ENCODE measurements around the gene MRGPRG.
A peak's percentile ranks its signal among the peaks of the same experiment; 100 is the strongest.

Gene MRGPRG

DNA sequence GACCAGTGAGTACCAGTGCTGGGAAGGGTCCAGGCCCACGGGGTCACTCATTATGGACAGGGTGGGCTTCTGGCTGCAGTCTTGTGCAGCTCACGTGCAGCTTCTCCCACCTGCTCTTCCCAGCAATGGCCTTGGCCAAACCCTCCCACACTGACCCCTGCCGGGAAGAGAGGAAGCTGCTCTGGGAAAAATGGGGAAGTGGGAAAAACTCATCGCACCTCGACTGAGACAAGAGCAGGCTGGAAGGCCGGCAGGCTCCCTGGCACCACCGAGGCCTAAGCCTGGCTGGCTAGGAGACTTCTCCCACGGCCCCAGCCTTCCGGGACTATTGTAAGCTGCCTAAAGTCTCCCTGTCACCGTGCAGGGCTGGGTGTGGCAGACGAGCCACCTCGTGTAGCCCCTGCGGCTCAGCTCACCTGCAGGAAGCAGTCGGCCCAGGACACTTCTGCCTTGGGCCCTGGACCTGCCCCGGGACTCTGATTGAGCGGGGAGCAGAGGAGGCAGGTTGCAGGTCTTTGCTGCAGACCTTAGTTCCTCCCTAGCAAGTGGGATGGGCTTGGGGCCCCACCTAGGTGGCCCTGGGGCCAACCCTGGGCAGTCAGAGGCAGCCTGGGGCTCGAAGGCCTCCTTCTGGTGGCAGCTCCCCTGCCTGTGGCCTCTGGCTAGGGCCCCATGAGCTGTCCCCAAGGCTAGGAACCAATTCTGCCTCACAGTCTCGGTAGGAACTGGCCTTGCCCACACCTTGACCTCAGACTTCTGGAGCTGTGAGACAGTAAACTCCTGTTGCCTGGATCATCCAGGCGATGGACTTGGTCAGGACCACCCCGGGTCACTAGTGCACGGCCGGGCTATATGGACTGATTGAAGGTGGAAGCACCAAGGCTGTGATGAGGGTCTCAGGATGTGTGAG, 23.1 kb downstream of the MRGPRG start:
- no peak for DNase-seq (ENCODE audit: low read depth, low spot score)

DNA sequence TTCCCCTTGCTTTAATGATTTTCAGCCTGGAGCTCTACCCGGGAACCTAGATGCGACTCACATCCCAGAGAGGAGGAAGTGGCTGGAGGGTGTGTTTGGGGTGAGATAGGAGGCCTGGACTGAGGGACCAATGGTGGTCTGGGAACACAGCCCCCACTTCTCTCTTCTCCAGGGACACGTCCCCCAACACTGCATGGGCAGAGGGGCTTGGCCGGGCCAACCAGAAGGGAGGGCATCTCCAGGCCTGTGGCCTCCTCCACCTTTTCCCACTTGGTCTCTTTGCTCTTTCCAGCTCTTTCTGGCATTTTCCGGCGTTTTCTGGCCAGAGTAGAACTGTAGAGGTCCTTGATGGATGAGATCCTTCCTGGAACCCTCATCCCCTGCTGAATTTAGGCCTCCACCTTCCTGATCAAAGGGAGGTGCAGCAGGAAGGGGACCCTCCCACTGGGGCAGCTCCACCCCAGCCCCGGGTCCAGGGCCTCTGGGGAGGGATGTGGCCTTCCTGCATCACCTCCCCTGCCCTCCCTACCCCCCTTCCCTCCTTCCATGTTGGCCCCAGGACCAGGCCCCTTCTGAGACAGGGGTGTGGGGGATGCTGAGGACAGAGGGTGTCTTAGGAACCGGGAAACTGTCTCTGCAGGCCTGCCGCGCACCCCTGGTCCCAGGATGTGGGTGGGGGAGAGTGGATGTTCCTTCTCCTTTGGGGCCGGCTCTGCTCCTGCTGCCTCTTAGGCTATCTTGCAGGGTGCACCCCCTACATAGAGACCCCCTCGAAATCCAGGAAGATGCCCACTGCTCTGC, 24.4 kb downstream of the MRGPRG start:
- no peak for DNase-seq (ENCODE audit: low read depth, low spot score)

GRCh38 chr11:3193373-3194015, 25.1 kb downstream of the MRGPRG start:
- no peak for DNase-seq (ENCODE audit: low read depth, low spot score)

DNA sequence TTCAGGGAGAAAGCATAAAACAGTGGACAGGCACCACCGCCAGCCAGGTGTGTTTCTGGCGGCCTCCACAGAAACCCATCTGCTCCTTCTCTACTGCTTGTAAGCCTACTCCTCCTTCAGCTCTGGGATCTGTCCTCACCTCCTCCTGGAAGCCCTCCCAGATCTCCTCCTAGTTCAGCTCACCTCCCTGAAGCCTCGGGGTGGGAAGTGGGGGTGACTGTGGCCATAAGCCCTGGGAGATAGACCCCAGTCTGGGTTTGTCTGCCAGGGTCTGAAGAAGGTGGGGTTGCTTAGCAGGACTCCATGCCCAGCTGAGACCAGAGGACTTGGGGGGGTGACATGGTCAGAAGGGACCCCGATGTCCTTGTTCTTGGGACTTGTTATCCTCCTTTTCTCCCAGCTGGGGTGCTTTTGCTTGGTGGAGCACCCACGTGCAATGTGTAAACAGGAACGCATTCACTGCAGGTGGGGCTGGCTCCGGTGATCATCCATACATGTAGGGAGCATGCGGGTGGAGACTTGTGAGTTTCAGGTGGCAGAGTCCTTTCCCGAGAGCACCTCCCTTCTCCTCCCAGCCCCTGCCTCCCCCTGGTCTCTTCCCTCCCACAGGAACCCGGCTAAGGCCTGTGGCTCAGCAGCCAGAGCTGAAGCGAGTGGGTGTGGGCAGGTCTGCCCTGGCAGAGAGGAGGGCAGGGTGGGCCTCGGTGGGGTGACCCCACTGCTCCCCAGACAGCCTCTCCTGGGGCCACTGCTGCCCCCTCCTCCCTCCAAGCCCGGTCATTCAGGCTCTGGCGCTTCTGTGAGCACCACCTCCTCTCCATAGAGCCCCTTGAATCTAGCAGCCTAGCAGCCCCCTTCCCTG, 25.9 kb downstream of the MRGPRG start:
- DNase-seq (ENCODE audit: low read depth, low spot score) = no peak

- no peak for DNase-seq (ENCODE audit: low read depth, low spot score)
Observed at GRCh38 chr11:3191586-3192324, 26.9 kb downstream of the MRGPRG start.

GRCh38 chr11:3190600-3190999, 28.0 kb downstream of the MRGPRG start:
- DNase-seq (ENCODE audit: low read depth, low spot score) = no peak

DNA sequence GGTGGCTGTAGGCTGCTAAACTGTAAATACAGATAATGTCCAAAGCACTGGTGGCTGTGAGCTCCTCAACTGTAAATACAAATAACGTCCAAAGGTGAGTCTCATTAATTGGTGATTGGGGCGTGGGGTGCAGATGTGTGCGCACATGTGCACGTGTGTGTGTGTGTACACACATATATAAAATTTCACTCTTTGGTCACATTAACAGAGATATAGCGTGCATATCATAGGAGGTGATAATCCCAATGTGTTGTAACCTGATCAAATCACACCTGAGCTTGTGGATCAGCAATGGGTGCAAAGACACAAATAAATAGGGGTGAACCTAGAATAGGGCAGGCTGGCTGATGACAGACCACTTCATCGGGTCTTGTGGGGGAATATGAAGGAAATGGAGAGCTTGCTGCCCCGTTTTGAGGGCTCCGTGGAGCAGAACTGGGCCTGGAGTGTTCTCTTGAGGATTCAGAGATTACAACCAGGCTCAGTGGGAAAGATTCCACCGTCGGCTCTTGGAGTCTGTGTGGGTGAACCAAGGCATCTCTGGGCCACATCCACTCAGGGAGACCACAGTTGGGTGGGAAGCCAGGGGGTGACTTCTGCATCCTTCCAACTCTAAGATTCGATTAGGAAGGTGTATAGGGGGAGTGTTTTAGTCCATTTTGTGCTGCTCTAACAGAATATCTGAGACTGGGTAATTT, 28.6 kb downstream of the MRGPRG start:
- no peak for DNase-seq (ENCODE audit: low read depth, low spot score)

- DNase-seq (ENCODE audit: low read depth, low spot score) = no peak
Observed at GRCh38 chr11:3189196-3189843, 29.3 kb downstream of the MRGPRG start.

GRCh38 chr11:3188496-3189195, 30.0 kb downstream of the MRGPRG start:
- DNase-seq (ENCODE audit: low read depth, low spot score) = no peak

DNA sequence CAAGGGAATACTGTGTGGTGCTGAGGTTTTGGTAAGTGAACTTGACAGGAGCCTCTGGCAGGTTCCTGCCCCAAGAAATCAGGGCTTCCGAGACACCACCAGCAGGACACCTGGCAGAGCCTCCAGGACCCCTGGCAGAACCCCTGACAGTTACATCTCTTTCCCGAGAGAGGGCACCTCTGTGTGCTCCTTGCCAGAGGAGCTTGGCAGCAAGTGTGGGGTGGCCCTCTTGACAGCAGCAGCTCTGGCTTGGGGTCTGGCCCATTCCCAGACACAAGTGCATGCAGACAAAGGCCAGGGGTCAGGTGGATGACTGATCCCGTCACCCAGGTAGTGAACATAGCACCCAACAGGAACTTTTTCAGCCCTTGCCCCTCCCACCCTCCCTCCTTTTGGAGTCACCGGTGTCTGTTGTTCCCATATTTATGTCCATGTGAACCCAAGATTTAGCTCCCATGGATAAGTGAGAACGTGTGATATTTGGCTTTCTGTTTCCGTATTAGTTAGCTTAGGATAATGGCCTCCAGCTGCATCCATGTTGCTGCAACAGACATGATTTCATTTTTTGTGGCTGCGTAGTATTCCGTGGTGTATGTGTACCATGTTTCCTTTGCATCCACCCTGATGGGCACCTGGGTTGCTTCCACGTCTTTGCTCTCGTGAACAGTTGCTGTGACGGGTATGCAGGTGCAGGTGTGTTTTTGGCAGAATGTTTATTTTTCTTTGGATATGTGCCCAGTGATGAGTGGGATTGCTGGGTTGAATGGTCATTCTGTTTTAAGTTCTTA, 32.3 kb downstream of the MRGPRG start:
- DNase-seq (ENCODE audit: low read depth, low spot score) = no peak

GRCh38 chr11:3184732-3185347, 33.8 kb downstream of the MRGPRG start:
- no peak for DNase-seq (ENCODE audit: low read depth, low spot score)

DNA sequence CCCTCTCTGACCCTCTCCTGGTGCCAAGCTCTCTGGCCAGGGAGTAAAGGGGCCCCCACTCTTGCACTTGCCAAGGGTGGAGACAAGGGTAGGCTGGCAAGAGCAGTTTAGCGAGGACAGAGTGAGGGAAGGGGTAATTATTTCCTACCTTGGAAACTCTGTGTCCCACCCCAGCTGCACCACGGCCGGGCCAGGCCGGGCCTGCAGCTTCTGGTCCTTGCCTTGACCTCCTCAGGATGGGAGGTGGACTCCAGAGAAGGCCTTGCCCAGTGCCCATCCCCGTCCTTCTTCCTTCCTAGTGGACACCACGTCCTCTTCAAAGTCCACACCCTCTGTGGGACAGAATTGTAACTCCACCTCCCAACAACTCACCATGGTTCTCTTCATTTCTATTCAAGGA, 35.1 kb downstream of the MRGPRG start:
- DNase-seq (ENCODE audit: low read depth, low spot score) = no peak

DNA sequence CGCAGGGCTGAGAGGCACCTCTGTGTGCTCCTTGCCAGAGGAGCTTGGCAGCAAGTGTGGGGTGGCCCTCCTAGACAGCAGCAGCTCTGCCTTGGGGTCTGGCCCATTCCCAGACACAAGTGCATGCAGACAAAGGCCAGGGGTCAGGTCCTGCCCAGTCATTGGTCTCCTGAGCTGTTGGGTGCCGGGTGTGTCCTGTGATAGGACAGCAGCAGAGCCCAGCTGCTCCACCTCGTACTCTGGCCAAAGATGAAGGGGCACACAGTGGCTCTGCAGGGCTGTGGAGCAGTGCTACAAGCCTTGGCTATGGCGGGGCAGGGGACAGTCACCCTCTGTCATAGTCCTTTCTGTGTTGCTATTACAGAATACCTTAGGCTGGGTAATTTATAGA, 36.2 kb downstream of the MRGPRG start:
- DNase-seq (ENCODE audit: low read depth, low spot score) = no peak

DNA sequence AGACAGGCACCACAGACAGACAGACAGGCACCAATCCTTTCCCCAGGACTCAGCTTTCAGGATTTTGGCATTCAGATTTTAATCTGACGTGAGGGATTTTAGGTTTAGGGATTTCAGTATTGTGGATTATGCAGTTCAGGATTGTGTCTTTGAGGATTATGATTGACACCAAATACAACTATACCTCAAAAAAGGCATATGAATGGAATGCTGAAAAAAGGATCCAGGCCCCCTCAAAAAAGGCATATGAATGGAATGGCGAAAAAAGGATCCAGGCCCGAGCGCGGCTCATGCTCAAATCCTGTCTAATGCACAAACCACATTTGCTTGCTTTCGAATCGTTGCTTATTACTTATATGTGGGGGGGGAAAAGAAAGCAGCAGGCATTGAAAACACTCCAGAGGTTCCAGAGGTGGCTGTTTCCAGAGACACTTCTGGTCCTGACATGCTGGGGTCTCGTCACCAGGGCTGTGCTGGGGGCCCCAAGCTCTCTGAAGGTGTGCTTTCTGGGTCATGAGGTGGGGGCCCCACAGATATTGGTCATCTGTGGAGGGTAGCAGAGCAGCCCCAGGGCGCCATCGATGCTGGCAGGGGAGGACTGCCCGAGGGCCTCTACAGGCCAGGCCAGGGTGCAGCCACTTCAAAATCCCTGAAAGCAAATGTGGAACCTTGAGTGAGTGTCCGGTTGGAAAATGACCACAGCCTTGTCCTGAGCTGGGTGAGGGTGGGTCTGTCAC, 36.7 kb downstream of the MRGPRG start:
- DNase-seq (ENCODE audit: low read depth, low spot score) = no peak

GRCh38 chr11:3180869-3181268, 37.7 kb downstream of the MRGPRG start:
- no peak for DNase-seq (ENCODE audit: low read depth, low spot score)

DNA sequence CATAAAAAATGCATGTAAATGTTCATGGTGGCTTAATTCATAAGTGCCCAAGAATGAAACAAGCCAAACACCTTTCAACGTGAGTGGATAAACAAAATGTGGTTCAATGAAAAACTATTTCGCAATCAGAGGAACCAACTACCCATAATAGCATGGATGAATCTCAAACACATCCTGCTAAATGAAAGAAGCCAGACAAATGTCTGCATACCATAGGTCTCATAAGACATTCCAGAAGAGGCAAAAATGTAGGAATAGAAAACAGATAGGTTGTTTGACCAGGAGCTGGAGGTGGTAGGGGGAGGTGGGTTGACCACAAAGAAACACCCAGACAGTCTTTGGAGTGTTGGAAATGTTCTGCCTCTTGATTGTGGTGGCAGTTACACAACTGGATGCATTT, 40.3 kb downstream of the MRGPRG start:
- peak; percentile 79 for DNase-seq (ENCODE audit: low read depth, low spot score)

DNA sequence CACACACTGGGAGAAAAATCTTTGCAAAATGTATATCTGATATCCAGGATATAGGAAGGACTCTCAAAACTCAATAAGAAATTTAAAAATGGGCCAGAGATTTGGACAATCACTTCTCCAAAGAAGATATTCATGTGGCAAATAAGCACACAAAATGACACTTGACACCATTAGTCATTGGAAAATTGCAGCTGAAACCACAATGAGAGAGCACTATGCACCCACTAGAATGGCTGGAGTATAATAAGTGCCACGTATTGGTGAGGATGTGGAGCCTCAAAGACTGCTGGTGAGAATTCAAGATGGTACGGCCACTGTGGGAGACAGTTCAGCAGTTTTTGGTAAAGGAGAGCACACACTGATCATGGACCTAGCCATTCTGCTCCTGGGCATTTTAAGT, 40.7 kb downstream of the MRGPRG start:
- peak; percentile 43 for DNase-seq (ENCODE audit: low read depth, low spot score)

All from astrocyte of the hippocampus (primary cell).